G401 (cell line): Measurements from ENCODE around the gene PELI1. TPM values are rescaled to one million over a fixed set of nuclear protein-coding genes. Genes with fewer than 3 reads are reported as not detected.

ENCODE experiments used
- DNase-seq: peaks from one replicate; pipeline ENCODE4 v3.0.0-alpha.2; 2015; ENCODE audit warnings: low spot score
- in situ Hi-C: cut with HindIII; loops from 2 replicates; pipeline ENCODE4 v1.10.0; 2016; ENCODE audit warnings: low sequenced_read_pairs, mixed read lengths
- total RNA-seq: library from RNA; depleted of rRNA; stranded (reverse); fragments of >200 nt; shearing (Covaris generic); gene quantifications from 2 replicates; pipeline ENCODE4 v1.2.3, GENCODE V29; 2014

The PELI1 gene
- total RNA-seq, 1 experiment from 2014 or later: 4.2 TPM

DNA sequence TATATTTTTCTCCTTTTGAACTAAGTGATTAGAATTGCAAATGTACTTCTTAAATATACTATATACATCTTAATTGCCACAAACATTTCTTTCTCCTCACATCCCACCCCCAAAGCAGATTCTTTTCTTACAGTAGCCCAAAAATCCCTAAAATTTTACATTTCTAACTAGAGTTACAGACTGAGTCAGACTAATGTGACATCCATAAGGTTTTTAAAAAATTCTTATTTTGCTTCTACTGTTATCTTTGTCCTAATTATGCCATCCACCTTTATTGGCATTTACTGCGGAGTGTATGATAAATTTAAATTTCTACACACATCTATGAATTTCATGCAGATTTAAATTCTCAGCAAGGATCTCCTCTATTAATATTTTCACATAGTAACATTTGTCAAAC lies 15.8 kb downstream of the PELI1 start:
- no peak for DNase-seq
- in situ Hi-C loops: no loop called here

GRCh38 chr2:64127119-64127518 lies 17.1 kb downstream of the PELI1 start:
- DNase-seq: no peak
- in situ Hi-C loops: no loop called here

GRCh38 chr2:64126601-64127000 lies 17.6 kb downstream of the PELI1 start:
- in situ Hi-C loops: no loop called here
- DNase-seq: no peak

- in situ Hi-C loops: no loop called here
- no peak for DNase-seq
Observed at GRCh38 chr2:64124571-64124970, 19.6 kb downstream of the PELI1 start.

GRCh38 chr2:64124168-64124567 lies 20.1 kb downstream of the PELI1 start:
- in situ Hi-C loops: no loop called here
- DNase-seq: no peak

GRCh38 chr2:64123740-64124139 lies 20.5 kb downstream of the PELI1 start:
- in situ Hi-C loops: no loop called here
- DNase-seq: no peak

- in situ Hi-C loops: no loop called here
Observed at GRCh38 chr2:64122358-64122757, 21.9 kb downstream of the PELI1 start.

GRCh38 chr2:64120928-64121327 lies 23.3 kb downstream of the PELI1 start:
- in situ Hi-C loops: no loop called here
- no peak for DNase-seq

More at GRCh38 chr2:64122358-64122757, 21.9 kb downstream of the PELI1 start:
- no peak for DNase-seq

DNA sequence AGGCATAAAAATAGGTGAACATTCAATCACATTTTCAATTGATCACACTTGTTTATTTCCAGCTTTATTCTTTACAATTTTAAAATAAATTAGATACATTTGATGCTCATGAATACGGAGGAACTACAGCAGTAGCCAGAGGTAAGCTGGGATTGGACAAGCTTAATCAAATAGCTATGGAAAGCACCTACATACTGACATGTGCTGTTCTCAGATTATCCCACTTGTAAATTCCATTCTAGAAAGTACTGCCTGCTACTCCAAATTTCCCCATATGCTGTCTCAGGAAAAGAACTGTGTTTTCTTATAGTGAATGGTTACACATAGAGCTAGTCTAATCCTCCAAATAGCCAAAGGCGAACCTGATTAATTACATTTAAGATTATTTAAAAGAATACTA lies 24.2 kb downstream of the PELI1 start:
- DNase-seq: no peak
- in situ Hi-C loops: no loop called here

DNA sequence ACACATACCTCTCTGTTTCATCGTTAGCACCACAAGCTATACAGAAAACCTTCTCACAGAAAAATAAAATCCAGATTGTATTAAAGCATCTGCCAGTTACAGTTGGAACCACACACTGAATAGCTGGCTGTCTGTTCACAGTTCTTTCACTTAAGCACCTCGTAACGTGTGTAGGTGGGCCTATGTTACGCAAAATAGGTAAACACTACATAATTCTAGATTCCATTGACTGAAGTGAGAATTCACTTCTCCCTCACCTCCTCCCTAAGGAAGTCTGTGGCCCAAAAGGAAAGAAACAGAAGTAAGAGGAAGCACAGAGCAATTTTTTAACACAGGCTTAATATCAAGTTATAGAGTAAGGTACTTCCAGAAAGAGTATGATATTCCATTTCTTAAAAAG lies 24.9 kb downstream of the PELI1 start:
- no peak for DNase-seq
- in situ Hi-C loops: no loop called here

- in situ Hi-C loops: no loop called here
- DNase-seq: no peak
Observed at GRCh38 chr2:64115808-64116598, 28.2 kb downstream of the PELI1 start.

DNA sequence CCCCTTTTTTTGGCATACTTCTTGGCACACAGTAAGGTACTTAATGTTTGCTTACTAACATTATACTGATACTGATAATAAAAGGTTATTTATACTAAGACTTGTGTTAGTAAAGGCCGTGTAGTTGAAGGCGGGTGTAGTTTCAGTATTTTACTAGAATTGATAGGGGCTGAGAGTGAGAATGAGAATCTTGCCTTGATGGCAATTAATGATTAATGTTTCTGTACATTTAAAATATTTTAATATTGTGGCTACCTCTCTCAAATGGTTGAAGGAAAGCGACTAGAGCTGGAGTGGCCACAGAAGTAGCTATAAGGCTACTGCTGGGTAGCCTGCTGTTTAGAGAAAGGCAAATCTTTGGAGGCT lies 29.3 kb downstream of the PELI1 start:
- in situ Hi-C loops: no loop called here
- no peak for DNase-seq

GRCh38 chr2:64114063-64114911 lies 29.9 kb downstream of the PELI1 start:
- in situ Hi-C loops: no loop called here
- peak; percentile 33 for DNase-seq

- in situ Hi-C loops: no loop called here
- DNase-seq: no peak
Observed at GRCh38 chr2:64112016-64112415, 32.2 kb downstream of the PELI1 start.

- in situ Hi-C loops: no loop called here
- no peak for DNase-seq
Observed at GRCh38 chr2:64111426-64111825, 32.8 kb downstream of the PELI1 start.

- in situ Hi-C loops: no loop called here
Observed at GRCh38 chr2:64108666-64109241, 35.5 kb downstream of the PELI1 start.

DNA sequence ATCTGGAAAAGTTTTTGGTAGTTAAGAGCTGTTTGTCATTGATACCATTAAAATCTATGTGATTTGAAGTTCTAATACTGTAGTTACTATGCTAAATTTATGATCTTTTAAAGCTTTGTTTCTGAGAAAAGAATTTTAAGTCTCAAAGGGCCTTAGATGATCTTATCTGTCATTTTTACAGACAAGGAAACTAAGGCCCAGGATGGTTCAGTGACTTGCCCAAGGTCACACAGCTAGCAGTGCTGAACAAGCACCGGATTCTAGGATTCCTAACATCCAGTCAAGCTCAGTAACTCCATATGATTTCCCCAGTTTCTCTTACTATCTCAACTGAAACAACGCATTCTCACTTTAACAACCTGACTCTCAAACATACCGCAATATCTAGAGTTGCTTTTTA lies 37.7 kb downstream of the PELI1 start:
- in situ Hi-C loops: no loop called here

More at GRCh38 chr2:64108666-64109241, 35.5 kb downstream of the PELI1 start:
- DNase-seq: peak; percentile 43

GRCh38 chr2:64105670-64106461 lies 38.4 kb downstream of the PELI1 start:
- DNase-seq: no peak
- in situ Hi-C loops: no loop called here

More for the DNA sequence above, 37.7 kb downstream of the PELI1 start:
- DNase-seq: no peak

DNA sequence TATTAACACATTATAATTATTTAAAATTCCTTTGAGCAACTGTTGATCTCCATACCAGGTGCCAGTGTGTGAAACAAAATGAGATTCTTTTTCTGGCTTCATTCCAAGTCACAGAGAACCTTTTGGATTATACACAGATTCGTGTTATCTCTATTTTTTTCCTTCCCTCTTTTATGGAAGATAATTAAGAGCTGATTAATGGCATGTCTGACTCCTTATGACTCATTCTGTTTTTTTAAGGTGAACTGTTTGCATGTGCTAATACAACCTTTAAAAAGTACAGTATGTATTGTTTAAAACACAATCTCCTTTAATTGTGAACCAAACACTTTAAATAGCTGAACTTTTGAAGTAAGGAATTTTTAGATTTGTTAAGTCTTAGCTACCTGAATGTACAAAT lies 39.3 kb downstream of the PELI1 start:
- peak; percentile 40 for DNase-seq
- in situ Hi-C loops: no loop called here
